HEK293T (cell line): Measurements from ENCODE around the gene LGR6.

Experiments used
- ELF4 ChIP-seq: fragments of 450-650 bp; IDR thresholded peaks from 2 replicates; pipeline ENCODE4 v1.6.1; 2017; ENCODE audit warnings: antibody characterized with exemption
- FOXA1 ChIP-seq: fragments of 450-650 bp; IDR thresholded peaks from 2 replicates; pipeline ENCODE4 v1.6.1; 2016; ENCODE audit warnings: mild to moderate bottlenecking
- FOXK2 ChIP-seq: fragments of 450-650 bp; IDR thresholded peaks from 2 replicates; pipeline ENCODE4 v1.6.1; 2016; ENCODE audit warnings: mild to moderate bottlenecking
- HDGF ChIP-seq: fragments of 450-650 bp; IDR thresholded peaks from 2 replicates; pipeline ENCODE4 v1.6.1; 2017; ENCODE audit warnings: antibody characterized with exemption, borderline replicate concordance
- L3MBTL2 ChIP-seq: fragments of 450-650 bp; conservative IDR thresholded peaks from 2 replicates; pipeline ENCODE4 v1.6.1; 2016; ENCODE audit warnings: mild to moderate bottlenecking
- SP1 ChIP-seq: fragments of 450-650 bp; IDR thresholded peaks from 2 replicates; pipeline ENCODE4 v1.6.1; 2017
- TF ChIP-seq, protein P1 (sequence below): fragments of 450-650 bp; IDR thresholded peaks from 2 replicates; pipeline ENCODE4 v1.6.1; 2016

DNA sequence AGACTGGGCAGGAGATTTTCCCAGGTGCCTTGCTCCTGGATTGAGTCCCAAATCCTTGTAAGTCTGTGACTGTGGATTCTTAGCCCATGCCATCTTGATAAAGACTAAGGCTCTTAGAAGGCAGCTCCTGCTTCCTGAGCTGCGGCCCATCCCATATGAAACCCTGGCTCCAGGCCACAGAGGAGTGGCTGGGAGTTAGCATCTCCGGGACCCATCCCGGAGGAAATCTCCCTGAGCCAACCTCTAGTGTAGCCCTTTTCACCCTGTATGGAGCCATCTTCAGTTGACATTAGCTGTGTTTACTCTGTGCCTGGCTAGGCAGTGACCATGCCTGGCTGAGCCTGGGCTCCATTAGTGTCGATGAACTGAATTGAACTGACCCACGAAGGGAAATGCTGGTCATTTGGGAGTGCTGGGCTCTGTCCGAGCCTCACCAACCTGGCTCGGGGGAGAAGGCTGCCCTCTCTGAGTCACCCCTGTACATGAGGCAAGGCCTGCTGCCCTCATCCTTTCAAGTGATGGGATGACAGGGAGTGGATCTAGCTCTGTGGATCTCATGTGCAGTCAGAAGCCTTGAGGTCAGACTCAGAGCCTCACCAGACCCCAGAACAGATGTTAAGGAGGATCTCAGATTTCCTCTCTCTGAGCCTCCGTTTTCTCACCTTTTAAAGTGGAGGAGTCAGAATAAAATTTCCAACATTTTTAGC lies 37.5 kb downstream of the LGR6 start:
- TF ChIP-seq SP1 (no peak), L3MBTL2 (no peak), ELF4 (no peak), FOXA1 (no peak), HDGF (no peak), FOXK2 (no peak)
- TF ChIP-seq, protein P1, sequence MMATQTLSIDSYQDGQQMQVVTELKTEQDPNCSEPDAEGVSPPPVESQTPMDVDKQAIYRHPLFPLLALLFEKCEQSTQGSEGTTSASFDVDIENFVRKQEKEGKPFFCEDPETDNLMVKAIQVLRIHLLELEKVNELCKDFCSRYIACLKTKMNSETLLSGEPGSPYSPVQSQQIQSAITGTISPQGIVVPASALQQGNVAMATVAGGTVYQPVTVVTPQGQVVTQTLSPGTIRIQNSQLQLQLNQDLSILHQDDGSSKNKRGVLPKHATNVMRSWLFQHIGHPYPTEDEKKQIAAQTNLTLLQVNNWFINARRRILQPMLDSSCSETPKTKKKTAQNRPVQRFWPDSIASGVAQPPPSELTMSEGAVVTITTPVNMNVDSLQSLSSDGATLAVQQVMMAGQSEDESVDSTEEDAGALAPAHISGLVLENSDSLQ, result no peak
